ENCODE data around the gene PLCG2. TPM values are rescaled to one million over a fixed set of nuclear protein-coding genes. Genes with fewer than 3 reads are reported as not detected.

The PLCG2 gene
- polyA plus RNA-seq, 3 donors, result 19.5 to 47.4 (median 35.5) TPM

DNA sequence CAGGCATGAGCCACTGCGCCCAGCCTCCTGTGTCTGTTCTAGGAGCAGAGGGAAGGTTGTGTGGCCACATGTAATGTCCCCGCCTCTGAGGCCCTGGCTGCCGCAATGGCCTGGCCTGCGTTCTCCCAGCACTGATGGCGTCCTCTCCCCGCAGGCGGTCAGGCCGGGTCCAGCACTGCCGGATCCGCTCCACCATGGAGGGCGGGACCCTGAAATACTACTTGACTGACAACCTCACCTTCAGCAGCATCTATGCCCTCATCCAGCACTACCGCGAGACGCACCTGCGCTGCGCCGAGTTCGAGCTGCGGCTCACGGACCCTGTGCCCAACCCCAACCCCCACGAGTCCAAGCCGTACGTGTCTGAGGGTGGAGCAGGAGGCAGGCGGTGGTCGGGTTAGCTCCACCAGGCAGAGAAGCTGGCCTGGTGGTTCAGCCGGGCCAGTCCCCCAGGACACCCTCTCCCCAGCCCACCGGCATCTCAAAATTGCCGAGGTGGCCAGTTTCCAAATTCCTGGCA is 131.3 kb downstream of the PLCG2 start:
- peaks cover 84 to 95% of the 10 kb centered on the region in 2 donors for H3K36me3 ChIP-seq (replicated peaks in 1 of 2; ENCODE audit: control insufficient read depth in 1 of 2, insufficient read depth in 2 of 2, low read length in 2 of 2)
- Mint-ChIP-seq H3K27me3 (ENCODE audit: low read depth in 3 of 3) (no peaks in the 10 kb centered on the region), H3K4me1 (no peaks in the 10 kb centered on the region), H3K36me3 (peaks cover 85 to 91% of the 10 kb centered on the region in 2 donors), H3K9me3 (no peaks in the 10 kb centered on the region), H3K4me3 (no peak overlapping the region), H3K27ac (peak overlapping the region in 2 of 7 donors; percentile 46 to 79)
- H3K27ac ChIP-seq (ENCODE audit: low read depth in 1 of 2, low read length in 2 of 2), result no peak overlapping the region
- H3K4me2 ChIP-seq (replicated peaks; ENCODE audit: extremely low read depth, low read length, poor library complexity, severe bottlenecking), result no peak overlapping the region
- H3K27me3 ChIP-seq (ENCODE audit: control insufficient read depth in 2 of 2, insufficient read depth in 2 of 2, low read length in 2 of 2), result no peaks in the 10 kb centered on the region
- no peak for DNase-seq
- H3K79me2 ChIP-seq (ENCODE audit: insufficient read depth, low read length), result no peaks in the 10 kb centered on the region
- H3K9ac ChIP-seq (ENCODE audit: insufficient read depth, low read length, poor library complexity, severe bottlenecking), result no peak overlapping the region
- H3K4me1 ChIP-seq (ENCODE audit: control insufficient read depth in 1 of 2, insufficient read depth in 2 of 2, low read length in 2 of 2), result no peaks in the 10 kb centered on the region
- no peak overlapping the region for H3K4me3 ChIP-seq (replicated peaks in 1 of 3; ENCODE audit: low read depth in 2 of 3, low read length in 3 of 3)
- WGBS (ENCODE audit: insufficient coverage), result 97% methylated on average over 27 of the region's 28 CpGs
- no peaks in the 10 kb centered on the region for H3K9me3 ChIP-seq (replicated peaks in 1 of 2; ENCODE audit: control insufficient read depth in 1 of 2, insufficient read depth in 1 of 2, low read length in 2 of 2)
- TF ChIP-seq, protein P1, sequence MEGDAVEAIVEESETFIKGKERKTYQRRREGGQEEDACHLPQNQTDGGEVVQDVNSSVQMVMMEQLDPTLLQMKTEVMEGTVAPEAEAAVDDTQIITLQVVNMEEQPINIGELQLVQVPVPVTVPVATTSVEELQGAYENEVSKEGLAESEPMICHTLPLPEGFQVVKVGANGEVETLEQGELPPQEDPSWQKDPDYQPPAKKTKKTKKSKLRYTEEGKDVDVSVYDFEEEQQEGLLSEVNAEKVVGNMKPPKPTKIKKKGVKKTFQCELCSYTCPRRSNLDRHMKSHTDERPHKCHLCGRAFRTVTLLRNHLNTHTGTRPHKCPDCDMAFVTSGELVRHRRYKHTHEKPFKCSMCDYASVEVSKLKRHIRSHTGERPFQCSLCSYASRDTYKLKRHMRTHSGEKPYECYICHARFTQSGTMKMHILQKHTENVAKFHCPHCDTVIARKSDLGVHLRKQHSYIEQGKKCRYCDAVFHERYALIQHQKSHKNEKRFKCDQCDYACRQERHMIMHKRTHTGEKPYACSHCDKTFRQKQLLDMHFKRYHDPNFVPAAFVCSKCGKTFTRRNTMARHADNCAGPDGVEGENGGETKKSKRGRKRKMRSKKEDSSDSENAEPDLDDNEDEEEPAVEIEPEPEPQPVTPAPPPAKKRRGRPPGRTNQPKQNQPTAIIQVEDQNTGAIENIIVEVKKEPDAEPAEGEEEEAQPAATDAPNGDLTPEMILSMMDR (IDR thresholded peaks at IDR 0.05), result no peak
- peaks cover 11% of the 10 kb centered on the region for H4K20me1 ChIP-seq (ENCODE audit: insufficient read depth, low read length)
- intact Hi-C loops (cut with micrococcal nuclease), result no loop called here
- no peak overlapping the region for H2AFZ ChIP-seq (ENCODE audit: insufficient read depth, low read depth, low read length, poor library complexity, severe bottlenecking)

GRCh38 chr16:81912395-81912794 is 133.3 kb downstream of the PLCG2 start:
- TF ChIP-seq, protein P1 (IDR thresholded peaks at IDR 0.05), result no peak
- Histone ChIP-seq H3K36me3 (replicated peaks in 1 of 2; ENCODE audit: control insufficient read depth in 1 of 2, insufficient read depth in 2 of 2, low read length in 2 of 2) (peaks cover 76 to 92% of the 10 kb centered on the region in 2 donors), H3K9me3 (replicated peaks in 1 of 2; ENCODE audit: control insufficient read depth in 1 of 2, insufficient read depth in 1 of 2, low read length in 2 of 2) (no peaks in the 10 kb centered on the region), H3K27ac (ENCODE audit: low read depth in 1 of 2, low read length in 2 of 2) (no peak overlapping the region), H3K4me2 (replicated peaks; ENCODE audit: extremely low read depth, low read length, poor library complexity, severe bottlenecking) (no peak overlapping the region), H3K4me3 (replicated peaks in 1 of 3; ENCODE audit: low read depth in 2 of 3, low read length in 3 of 3) (no peak overlapping the region), H3K79me2 (ENCODE audit: insufficient read depth, low read length) (no peaks in the 10 kb centered on the region), H2AFZ (ENCODE audit: insufficient read depth, low read depth, low read length, poor library complexity, severe bottlenecking) (no peak overlapping the region), H3K4me1 (ENCODE audit: control insufficient read depth in 1 of 2, insufficient read depth in 2 of 2, low read length in 2 of 2) (no peaks in the 10 kb centered on the region), H4K20me1 (ENCODE audit: insufficient read depth, low read length) (peaks cover 11% of the 10 kb centered on the region), H3K9ac (ENCODE audit: insufficient read depth, low read length, poor library complexity, severe bottlenecking) (no peak overlapping the region), H3K27me3 (ENCODE audit: control insufficient read depth in 2 of 2, insufficient read depth in 2 of 2, low read length in 2 of 2) (no peaks in the 10 kb centered on the region)
- 94% methylated on average over 12 of the region's 14 CpGs for WGBS (ENCODE audit: insufficient coverage)
- Mint-ChIP-seq H3K9me3 (no peaks in the 10 kb centered on the region), H3K27ac (peak overlapping the region in 1 of 7 donors; percentile 18), H3K4me1 (no peaks in the 10 kb centered on the region), H3K36me3 (peaks cover 80 to 86% of the 10 kb centered on the region in 2 donors), H3K4me3 (no peak overlapping the region), H3K27me3 (ENCODE audit: low read depth in 3 of 3) (peaks cover 0 to 2% (median 0%) of the 10 kb centered on the region in 3 donors)
- intact Hi-C loops (cut with micrococcal nuclease), result no loop called here
- no peak for DNase-seq

All from CD14-positive monocyte (primary cell).